SH-SY5Y (cell line): ENCODE data around the gene ALMS1.

ENCODE experiments used
- GATA2 ChIP-seq: IDR thresholded peaks from 2 replicates; pipeline ENCODE4 v1.6.1; 2011; ENCODE audit warnings: mild to moderate bottlenecking, low read depth, low read length
- GATA3 ChIP-seq: IDR thresholded peaks from 2 replicates; pipeline ENCODE4 v1.6.1; 2011; ENCODE audit warnings: low read depth, mild to moderate bottlenecking, low read length, moderate library complexity

The ALMS1 gene, protein sequence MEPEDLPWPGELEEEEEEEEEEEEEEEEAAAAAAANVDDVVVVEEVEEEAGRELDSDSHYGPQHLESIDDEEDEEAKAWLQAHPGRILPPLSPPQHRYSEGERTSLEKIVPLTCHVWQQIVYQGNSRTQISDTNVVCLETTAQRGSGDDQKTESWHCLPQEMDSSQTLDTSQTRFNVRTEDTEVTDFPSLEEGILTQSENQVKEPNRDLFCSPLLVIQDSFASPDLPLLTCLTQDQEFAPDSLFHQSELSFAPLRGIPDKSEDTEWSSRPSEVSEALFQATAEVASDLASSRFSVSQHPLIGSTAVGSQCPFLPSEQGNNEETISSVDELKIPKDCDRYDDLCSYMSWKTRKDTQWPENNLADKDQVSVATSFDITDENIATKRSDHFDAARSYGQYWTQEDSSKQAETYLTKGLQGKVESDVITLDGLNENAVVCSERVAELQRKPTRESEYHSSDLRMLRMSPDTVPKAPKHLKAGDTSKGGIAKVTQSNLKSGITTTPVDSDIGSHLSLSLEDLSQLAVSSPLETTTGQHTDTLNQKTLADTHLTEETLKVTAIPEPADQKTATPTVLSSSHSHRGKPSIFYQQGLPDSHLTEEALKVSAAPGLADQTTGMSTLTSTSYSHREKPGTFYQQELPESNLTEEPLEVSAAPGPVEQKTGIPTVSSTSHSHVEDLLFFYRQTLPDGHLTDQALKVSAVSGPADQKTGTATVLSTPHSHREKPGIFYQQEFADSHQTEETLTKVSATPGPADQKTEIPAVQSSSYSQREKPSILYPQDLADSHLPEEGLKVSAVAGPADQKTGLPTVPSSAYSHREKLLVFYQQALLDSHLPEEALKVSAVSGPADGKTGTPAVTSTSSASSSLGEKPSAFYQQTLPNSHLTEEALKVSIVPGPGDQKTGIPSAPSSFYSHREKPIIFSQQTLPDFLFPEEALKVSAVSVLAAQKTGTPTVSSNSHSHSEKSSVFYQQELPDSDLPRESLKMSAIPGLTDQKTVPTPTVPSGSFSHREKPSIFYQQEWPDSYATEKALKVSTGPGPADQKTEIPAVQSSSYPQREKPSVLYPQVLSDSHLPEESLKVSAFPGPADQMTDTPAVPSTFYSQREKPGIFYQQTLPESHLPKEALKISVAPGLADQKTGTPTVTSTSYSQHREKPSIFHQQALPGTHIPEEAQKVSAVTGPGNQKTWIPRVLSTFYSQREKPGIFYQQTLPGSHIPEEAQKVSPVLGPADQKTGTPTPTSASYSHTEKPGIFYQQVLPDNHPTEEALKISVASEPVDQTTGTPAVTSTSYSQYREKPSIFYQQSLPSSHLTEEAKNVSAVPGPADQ (N-terminal part only)

DNA sequence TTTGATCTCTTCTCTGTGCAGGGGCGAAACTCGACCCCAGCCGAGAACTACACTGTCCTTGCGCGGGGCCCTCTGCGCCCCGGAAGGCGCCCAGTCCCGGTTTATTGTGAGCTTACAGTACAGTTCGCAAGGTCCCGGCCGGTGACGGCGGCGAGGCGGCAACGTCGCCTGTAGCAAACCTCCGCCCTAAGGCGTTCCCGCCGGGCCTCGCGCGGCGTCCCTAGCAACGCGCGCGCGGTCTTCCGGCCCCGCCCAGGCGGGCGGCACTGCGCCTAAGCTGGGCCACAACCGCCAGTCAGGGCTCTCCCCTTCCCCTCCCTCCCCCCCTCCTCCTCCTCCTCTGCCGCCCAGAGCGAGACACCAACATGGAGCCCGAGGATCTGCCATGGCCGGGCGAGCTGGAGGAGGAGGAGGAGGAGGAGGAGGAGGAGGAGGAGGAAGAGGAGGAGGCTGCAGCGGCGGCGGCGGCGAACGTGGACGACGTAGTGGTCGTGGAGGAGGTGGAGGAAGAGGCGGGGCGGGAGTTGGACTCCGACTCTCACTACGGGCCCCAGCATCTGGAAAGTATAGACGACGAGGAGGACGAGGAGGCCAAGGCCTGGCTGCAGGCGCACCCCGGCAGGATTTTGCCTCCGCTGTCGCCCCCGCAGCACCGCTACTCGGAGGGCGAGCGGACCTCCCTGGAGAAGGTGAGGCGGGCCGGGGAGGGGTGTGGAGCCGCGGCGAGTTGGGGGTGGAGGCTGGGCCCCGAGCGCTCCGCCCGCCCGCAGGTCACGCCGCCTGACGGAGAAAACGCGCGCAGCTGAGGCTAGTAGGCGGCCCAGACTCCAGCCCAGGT lies at the start of gene ALMS1:
TSS of gene ALMS1 (plus strand) at position 333 of the 838 bp plus-strand sequence. CDS start at position 366, 33 bp downstream.
- no peak for TF ChIP-seq GATA2
- no peak for TF ChIP-seq GATA3

DNA sequence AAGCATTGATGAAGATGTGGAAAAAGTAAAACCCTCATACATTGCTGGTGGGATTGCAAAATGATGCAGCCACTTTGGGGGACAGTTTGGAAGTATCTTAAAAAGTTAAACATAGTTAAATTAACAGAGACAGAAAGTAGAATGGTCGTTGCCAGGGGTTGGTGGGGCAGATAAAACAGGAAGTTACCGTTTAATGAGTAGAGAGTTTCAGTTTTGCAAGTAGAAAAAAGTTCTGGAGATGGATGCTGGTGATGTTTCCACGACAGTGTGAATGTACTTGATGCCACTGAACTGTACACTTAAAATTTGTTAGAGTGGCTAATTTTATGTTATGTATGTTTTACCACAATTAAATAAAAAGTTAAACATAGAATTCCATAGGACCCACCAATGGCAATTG lies 47.8 kb upstream of the ALMS1 start:
- TF ChIP-seq GATA2 (no peak), GATA3 (no peak)

- TF ChIP-seq GATA3 (no peak), GATA2 (no peak)
Observed at GRCh38 chr2:73339201-73339600, 46.4 kb upstream of the ALMS1 start.

DNA sequence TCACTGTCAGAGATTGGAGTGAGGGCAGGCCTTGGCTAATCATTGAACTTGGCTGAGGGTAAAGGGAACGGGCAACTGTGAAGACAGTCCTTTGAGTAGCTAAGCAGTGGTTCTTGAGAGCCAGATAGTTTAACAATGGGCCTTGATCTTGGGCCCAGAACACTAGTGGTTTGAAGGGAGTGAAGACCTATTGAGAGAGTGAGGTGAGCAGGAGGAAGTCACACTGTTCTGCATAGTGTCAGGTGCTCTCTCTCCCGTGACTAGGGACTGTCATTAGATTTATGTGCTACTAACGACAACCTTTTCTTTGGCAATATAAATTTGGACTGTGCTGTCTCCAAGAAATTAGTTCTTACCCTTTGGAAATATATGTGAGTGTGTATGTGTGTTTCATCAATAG lies 44.6 kb upstream of the ALMS1 start:
- TF ChIP-seq GATA2 (no peak), GATA3 (no peak)

DNA sequence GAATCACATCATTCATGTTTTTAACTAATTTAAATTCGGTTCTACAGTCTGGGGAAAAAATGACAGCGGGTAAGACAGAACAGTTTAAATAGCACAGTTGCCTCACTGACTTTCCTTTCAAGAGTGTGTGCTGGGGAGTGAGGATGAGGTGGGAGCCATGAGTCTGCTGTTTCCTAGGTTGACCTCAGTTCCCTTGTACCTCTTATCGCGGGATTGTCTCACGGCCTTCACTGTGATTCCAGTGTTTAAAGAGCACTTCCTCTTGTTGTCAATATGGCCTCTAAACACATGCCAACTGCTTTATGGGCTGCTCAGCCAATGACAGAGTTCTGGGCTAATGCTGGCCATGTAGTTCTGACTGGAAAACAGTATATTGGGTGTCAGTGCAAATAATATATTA lies 41.6 kb upstream of the ALMS1 start:
- TF ChIP-seq GATA2 (no peak), GATA3 (no peak)

DNA sequence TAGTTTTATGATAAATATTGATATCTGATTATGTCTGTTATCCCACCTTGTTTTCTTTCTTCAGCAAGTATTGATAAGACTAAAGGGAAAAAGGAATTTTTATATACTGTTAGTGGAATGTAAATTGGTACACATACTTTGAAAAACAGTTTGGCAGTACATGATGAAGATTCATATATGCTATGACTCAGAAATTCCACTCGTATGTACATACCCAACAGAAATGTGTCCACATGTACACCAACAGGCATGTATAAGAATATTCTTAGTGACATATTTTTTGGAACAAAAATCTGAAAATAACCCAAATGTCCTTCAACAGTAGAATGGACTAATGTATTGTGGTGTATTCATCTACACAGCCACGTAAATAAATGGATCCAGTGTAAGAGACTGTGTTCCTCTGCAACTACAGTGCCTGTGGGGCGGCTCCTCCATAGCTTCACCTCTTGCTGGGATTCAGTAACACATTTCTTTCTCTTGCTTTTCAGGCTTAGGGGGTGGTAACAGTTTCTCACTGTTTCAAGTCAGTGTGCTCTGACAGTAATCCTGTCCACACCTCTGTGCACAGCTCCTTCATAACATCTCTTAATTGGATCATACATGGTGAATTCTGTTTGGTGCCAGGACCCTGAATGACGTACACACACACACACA lies 35.5 kb upstream of the ALMS1 start:
- TF ChIP-seq GATA3 (no peak), GATA2 (no peak)

GRCh38 chr2:73356097-73356496 lies 29.5 kb upstream of the ALMS1 start:
- TF ChIP-seq GATA3, result no peak
- no peak for TF ChIP-seq GATA2

DNA sequence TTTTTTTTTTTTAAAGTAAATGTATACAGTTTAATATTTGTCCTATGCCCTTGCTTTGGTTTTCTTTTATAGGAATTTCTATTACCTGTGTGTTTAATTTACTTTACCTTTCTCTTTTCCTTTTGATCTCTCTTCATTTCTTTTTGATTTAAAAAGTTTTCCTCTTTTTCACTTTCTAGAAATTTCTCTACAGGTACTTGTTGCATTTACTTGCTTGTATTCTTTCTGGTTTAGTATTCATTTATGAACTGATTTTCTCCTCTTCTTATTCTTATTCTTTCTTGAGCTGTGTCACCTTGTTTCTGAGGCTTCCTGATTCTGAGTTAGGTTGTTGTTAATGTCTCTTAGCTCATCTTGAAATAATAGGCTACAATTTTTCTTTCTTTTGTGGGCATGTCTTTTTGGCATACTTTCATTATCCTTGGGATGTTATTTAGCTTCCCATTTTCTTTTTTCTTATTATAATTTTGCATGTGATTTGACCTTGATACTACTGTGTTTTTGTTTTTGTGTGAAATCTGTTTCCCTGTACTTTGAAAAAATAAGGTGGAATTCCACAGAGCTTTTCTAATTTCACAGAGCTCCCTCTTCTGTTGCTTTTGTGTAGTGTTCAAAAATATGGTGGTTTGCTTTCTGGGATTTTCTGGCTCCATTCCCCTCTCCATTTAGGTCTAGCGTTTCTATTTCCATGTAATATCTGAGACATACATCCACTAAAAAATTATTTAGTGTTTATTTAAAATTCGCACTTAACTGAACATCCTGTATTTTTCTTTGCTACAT lies 25.5 kb upstream of the ALMS1 start:
- TF ChIP-seq GATA2, result no peak
- no peak for TF ChIP-seq GATA3

- TF ChIP-seq GATA2 (no peak), GATA3 (no peak)
Observed at GRCh38 chr2:73366060-73366459, 19.6 kb upstream of the ALMS1 start.

GRCh38 chr2:73368781-73369180 lies 16.9 kb upstream of the ALMS1 start:
- TF ChIP-seq GATA3 (no peak), GATA2 (no peak)

DNA sequence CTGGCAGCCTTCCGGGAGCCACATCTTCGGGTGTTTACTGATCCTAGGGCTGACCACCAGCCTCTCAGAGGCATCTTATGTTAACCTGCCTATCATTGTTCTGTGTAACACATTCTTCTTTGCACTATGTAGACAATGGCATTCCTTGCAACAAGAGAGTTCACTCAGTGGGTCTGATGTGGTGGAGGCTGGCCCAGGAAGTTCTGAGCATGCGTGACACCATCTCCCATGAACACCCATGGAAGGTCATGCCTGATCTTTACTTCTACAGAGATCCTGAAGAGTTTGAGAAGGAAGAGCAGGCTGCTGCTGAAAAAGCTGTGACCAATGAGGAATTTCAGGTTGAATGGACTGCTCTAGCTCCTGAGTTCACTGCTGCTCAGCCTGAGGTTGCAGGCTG lies 15.3 kb upstream of the ALMS1 start:
- TF ChIP-seq GATA3, result no peak
- no peak for TF ChIP-seq GATA2

GRCh38 chr2:73373344-73373743 lies 12.3 kb upstream of the ALMS1 start:
- TF ChIP-seq GATA2, result no peak
- TF ChIP-seq GATA3, result no peak
